HepG2 (cell line): ENCODE measurements around the gene TELO2. TPM values are rescaled to one million over a fixed set of nuclear protein-coding genes. Genes with fewer than 3 reads are reported as not detected.

ENCODE experiments used
- ATAD3A ChIP-seq: sonication (generic); formaldehyde crosslinking; IDR thresholded peaks from 2 replicates; pipeline ENCODE4 v1.4.0; 2020; ENCODE audit warnings: missing genetic modification reagents
- EHMT2 ChIP-seq: fragments of 200-600 bp; sonication (generic); IDR thresholded peaks from 2 replicates; pipeline ENCODE4 v1.7.0; 2017; ENCODE audit warnings: antibody characterized with exemption, low read depth, low read length, borderline replicate concordance
- IRX3 ChIP-seq: sonication (generic); formaldehyde crosslinking; IDR thresholded peaks from 2 replicates; pipeline ENCODE4 v1.8.1; 2023; ENCODE audit warnings: mild to moderate bottlenecking, low read depth, missing genetic modification reagents, borderline replicate concordance
- NFYC ChIP-seq: IDR thresholded peaks from 2 replicates; pipeline ENCODE4 v1.6.1; 2016; ENCODE audit warnings: missing genetic modification reagents, missing compliant biosample characterization
- NPAS2 ChIP-seq: sonication (generic); formaldehyde crosslinking; IDR thresholded peaks from 2 replicates; pipeline ENCODE4 v1.8.0; 2022; ENCODE audit warnings: mild to moderate bottlenecking, missing genetic modification reagents, borderline replicate concordance
- PHF20 ChIP-seq: sonication (generic); formaldehyde crosslinking; IDR thresholded peaks from 2 replicates; pipeline ENCODE4 v1.5.0; 2020; ENCODE audit warnings: mild to moderate bottlenecking, missing genetic modification reagents
- PRPF4 ChIP-seq: fragments of 200-400 bp; formaldehyde crosslinking; IDR thresholded peaks from 2 replicates; pipeline ENCODE4 v1.6.1; 2016; ENCODE audit warnings: low read length, low read depth; ENCODE audit not compliant: poor library complexity, severe bottlenecking
- THAP11 ChIP-seq: IDR thresholded peaks from 2 replicates; pipeline ENCODE4 v1.6.1; 2016; ENCODE audit warnings: missing biosample characterization, missing genetic modification reagents
- ZBTB3 ChIP-seq: sonication (generic); formaldehyde crosslinking; IDR thresholded peaks from 2 replicates; pipeline ENCODE4 v1.4.0; 2020; ENCODE audit warnings: low read depth, mild to moderate bottlenecking, moderate library complexity, missing genetic modification reagents, borderline replicate concordance
- ZFP90 ChIP-seq: sonication (generic); formaldehyde crosslinking; IDR thresholded peaks from 2 replicates; pipeline ENCODE4 v1.8.0; 2022; ENCODE audit warnings: missing genetic modification reagents, mild to moderate bottlenecking, inconsistent platforms, borderline replicate concordance
- ZFYVE20 ChIP-seq: sonication (generic); formaldehyde crosslinking; IDR thresholded peaks from 2 replicates; pipeline ENCODE4 v1.8.0; 2023; ENCODE audit warnings: low read depth, mild to moderate bottlenecking, moderate library complexity, missing genetic modification reagents, borderline replicate concordance
- ZNF296 ChIP-seq: sonication (generic); formaldehyde crosslinking; conservative IDR thresholded peaks from 2 replicates; pipeline ENCODE4 v1.5.0; 2020; ENCODE audit warnings: mild to moderate bottlenecking, missing genetic modification reagents
- ZNF331 ChIP-seq: sonication (generic); formaldehyde crosslinking; IDR thresholded peaks from 2 replicates; pipeline ENCODE4 v1.4.0; 2020; ENCODE audit warnings: missing genetic modification reagents
- ZNF850 ChIP-seq: sonication (generic); formaldehyde crosslinking; conservative IDR thresholded peaks from 2 replicates; pipeline ENCODE4 v1.9.0; 2021; ENCODE audit warnings: mild to moderate bottlenecking, missing genetic modification reagents
- polyA plus RNA-seq, 8 experiments: library from polyadenylated mRNA; depleted of rRNA in 3 of 8; stranded (reverse) in 7 of 8; unstranded in 1 of 8; fragments of >200 nt; fragmentation: Illumina TruSeq in 4 of 8; extraction: Trizol in 4 of 8; gene quantifications; 2 replicates each; pipeline versions ENCODE4 v1.2.1 to v1.2.3, GENCODE V29; 2011 to 2016; ENCODE audit warnings: low read depth in 4 of 8, missing spikeins in 1 of 8, mixed read lengths in 1 of 8; ENCODE audit not compliant: insufficient read depth in 1 of 8
- total RNA-seq, 5 experiments: library from RNA; depleted of rRNA; stranded (reverse); fragments of >200 nt; fragmentation: Illumina TruSeq; extraction: Trizol; gene quantifications; 2 replicates each; pipeline ENCODE4 v1.2.3, GENCODE V29; 2016; ENCODE audit warnings: low read depth in 1 of 5
- TF ChIP-seq, protein P1 (sequence below): sonication (generic); formaldehyde crosslinking; IDR thresholded peaks from 2 replicates; pipeline ENCODE4 v1.8.0; 2023; ENCODE audit warnings: mild to moderate bottlenecking, missing genetic modification reagents
- TF ChIP-seq, protein P2 (sequence below): sonication (generic); formaldehyde crosslinking; IDR thresholded peaks from 2 replicates; pipeline ENCODE4 v1.4.0; 2020; ENCODE audit warnings: missing genetic modification reagents
- TF ChIP-seq, protein P3 (sequence below): sonication (generic); formaldehyde crosslinking; IDR thresholded peaks from 2 replicates; pipeline ENCODE4 v1.4.0; 2020; ENCODE audit warnings: mild to moderate bottlenecking, missing genetic modification reagents
- TF ChIP-seq, protein P4 (sequence below): sonication (generic); formaldehyde crosslinking; conservative IDR thresholded peaks from 2 replicates; pipeline ENCODE4 v1.4.0; 2020; ENCODE audit warnings: missing genetic modification reagents
- TF ChIP-seq, protein P5 (sequence below): sonication (generic); formaldehyde crosslinking; IDR thresholded peaks from 2 replicates; pipeline ENCODE4 v1.8.0; 2022; ENCODE audit warnings: mild to moderate bottlenecking, missing genetic modification reagents, moderate library complexity
- TF ChIP-seq, protein P6 (sequence below): sonication (generic); formaldehyde crosslinking; IDR thresholded peaks from 2 replicates; pipeline ENCODE4 v1.4.0; 2020; ENCODE audit warnings: missing genetic modification reagents
- TF ChIP-seq, protein P7 (sequence below): IDR thresholded peaks from 2 replicates; pipeline ENCODE4 v1.6.1; 2018; ENCODE audit warnings: missing genetic modification reagents, mild to moderate bottlenecking, missing compliant biosample characterization

Gene TELO2
- total and polyA plus RNA-seq, 2 of the 13 experiments (the other 11 are each of a cell fraction or from before 2014, with no cell fraction given), result 10.1 to 17.9 TPM

DNA sequence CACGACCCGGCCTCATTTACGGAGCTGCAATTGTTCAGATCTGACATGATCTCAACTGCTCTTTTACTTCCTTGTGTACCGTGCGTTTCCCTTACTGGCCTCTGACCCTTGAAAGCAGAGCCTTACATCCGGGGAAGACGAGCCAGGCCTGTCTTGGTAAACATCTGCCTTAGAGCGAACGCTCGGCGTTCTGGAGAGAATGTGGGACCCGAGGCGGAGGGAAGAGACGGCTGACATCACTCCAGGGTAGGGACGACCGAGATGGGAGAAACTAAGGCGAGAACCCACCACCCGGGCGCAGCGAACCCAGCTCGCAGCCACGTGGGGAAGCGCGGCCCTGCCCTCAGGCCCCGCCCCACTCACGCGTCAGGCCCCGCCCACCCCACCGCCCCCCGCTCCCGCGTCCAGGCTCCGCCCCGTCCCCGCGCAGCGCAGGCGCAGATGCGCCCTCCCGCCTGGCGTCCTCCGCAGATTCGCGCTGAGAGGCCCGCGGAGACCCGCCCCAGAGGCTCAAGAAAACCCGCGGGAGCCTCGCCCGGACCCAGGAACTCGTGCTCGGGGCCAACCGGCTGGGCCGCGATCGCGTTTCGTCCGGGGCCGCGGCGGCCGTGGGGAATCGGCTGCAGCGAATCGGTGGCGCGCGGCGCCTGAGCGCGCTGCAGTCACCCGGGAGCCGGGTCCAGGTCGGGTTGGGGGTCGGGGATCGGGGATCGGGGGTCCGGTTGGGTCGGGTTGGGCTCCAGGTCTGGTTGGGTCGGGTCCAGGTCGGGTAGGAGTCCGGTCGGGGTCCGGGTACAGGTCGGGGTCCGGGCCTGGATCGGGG, at the start of gene TELO2 (continued):
- TF ChIP-seq, protein P1, sequence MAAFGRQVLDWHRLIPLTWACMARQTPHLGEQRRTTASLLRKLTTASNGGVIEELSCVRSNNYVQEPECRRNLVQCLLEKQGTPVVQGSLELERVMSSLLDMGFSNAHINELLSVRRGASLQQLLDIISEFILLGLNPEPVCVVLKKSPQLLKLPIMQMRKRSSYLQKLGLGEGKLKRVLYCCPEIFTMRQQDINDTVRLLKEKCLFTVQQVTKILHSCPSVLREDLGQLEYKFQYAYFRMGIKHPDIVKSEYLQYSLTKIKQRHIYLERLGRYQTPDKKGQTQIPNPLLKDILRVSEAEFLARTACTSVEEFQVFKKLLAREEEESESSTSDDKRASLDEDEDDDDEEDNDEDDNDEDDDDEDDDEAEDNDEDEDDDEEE, result peak; percentile 39; the same call in 1 of the 2 replicates
- TF ChIP-seq, protein P2, sequence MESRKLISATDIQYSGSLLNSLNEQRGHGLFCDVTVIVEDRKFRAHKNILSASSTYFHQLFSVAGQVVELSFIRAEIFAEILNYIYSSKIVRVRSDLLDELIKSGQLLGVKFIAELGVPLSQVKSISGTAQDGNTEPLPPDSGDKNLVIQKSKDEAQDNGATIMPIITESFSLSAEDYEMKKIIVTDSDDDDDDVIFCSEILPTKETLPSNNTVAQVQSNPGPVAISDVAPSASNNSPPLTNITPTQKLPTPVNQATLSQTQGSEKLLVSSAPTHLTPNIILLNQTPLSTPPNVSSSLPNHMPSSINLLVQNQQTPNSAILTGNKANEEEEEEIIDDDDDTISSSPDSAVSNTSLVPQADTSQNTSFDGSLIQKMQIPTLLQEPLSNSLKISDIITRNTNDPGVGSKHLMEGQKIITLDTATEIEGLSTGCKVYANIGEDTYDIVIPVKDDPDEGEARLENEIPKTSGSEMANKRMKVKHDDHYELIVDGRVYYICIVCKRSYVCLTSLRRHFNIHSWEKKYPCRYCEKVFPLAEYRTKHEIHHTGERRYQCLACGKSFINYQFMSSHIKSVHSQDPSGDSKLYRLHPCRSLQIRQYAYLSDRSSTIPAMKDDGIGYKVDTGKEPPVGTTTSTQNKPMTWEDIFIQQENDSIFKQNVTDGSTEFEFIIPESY, result peak; percentile 73
- TF ChIP-seq PRPF4, result no peak
- no peak for TF ChIP-seq IRX3 (CRISPR knock-in tag)
- TF ChIP-seq, protein P3, sequence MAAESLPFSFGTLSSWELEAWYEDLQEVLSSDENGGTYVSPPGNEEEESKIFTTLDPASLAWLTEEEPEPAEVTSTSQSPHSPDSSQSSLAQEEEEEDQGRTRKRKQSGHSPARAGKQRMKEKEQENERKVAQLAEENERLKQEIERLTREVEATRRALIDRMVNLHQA (CRISPR knock-in tag), result no peak
- TF ChIP-seq NFYC, result peak; percentile 26; the same call in 1 of the 2 replicates
- 0 out of 2 replicates have a peak, but pooled peaks have one; percentile 49 for TF ChIP-seq ZNF296 (CRISPR knock-in tag)
- no peak for TF ChIP-seq ZBTB3 (CRISPR knock-in tag)
- TF ChIP-seq, protein P4, sequence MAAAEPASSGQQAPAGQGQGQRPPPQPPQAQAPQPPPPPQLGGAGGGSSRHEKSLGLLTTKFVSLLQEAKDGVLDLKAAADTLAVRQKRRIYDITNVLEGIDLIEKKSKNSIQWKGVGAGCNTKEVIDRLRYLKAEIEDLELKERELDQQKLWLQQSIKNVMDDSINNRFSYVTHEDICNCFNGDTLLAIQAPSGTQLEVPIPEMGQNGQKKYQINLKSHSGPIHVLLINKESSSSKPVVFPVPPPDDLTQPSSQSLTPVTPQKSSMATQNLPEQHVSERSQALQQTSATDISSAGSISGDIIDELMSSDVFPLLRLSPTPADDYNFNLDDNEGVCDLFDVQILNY (CRISPR knock-in tag), result peak; percentile 59
- TF ChIP-seq NPAS2 (CRISPR knock-in tag), result no peak
- no peak for TF ChIP-seq ZFP90 (CRISPR knock-in tag)
- TF ChIP-seq, protein P5, sequence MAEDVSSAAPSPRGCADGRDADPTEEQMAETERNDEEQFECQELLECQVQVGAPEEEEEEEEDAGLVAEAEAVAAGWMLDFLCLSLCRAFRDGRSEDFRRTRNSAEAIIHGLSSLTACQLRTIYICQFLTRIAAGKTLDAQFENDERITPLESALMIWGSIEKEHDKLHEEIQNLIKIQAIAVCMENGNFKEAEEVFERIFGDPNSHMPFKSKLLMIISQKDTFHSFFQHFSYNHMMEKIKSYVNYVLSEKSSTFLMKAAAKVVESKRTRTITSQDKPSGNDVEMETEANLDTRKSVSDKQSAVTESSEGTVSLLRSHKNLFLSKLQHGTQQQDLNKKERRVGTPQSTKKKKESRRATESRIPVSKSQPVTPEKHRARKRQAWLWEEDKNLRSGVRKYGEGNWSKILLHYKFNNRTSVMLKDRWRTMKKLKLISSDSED, result no peak
- no peak for TF ChIP-seq ATAD3A (CRISPR knock-in tag)
- peak; percentile 78 for TF ChIP-seq THAP11
- TF ChIP-seq ZNF850 (CRISPR knock-in tag), result no peak
- TF ChIP-seq, protein P6, sequence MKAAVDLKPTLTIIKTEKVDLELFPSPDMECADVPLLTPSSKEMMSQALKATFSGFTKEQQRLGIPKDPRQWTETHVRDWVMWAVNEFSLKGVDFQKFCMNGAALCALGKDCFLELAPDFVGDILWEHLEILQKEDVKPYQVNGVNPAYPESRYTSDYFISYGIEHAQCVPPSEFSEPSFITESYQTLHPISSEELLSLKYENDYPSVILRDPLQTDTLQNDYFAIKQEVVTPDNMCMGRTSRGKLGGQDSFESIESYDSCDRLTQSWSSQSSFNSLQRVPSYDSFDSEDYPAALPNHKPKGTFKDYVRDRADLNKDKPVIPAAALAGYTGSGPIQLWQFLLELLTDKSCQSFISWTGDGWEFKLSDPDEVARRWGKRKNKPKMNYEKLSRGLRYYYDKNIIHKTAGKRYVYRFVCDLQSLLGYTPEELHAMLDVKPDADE (CRISPR knock-in tag), result no peak
- peak; percentile 26; the same call in 1 of the 2 replicates for TF ChIP-seq ZNF331 (CRISPR knock-in tag)
- TF ChIP-seq ZFYVE20 (CRISPR knock-in tag), result no peak
- TF ChIP-seq PHF20 (CRISPR knock-in tag), result peak; percentile 80
- TF ChIP-seq EHMT2, result no peak
- TF ChIP-seq, protein P7, sequence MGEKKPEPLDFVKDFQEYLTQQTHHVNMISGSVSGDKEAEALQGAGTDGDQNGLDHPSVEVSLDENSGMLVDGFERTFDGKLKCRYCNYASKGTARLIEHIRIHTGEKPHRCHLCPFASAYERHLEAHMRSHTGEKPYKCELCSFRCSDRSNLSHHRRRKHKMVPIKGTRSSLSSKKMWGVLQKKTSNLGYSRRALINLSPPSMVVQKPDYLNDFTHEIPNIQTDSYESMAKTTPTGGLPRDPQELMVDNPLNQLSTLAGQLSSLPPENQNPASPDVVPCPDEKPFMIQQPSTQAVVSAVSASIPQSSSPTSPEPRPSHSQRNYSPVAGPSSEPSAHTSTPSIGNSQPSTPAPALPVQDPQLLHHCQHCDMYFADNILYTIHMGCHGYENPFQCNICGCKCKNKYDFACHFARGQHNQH (CRISPR knock-in tag), result peak; percentile 22
